Activated CD4-positive, CD25-positive, alpha-beta regulatory T cell treated with anti-CD3 and anti-CD28 coated beads, Interleukin-2, amount 50 U/mL, for 72 hours (primary cell): ENCODE results near the gene PARP9.
"Not testable (repeated sequence)": the region's sequence is repeated elsewhere in the genome, so short reads cannot be mapped to it uniquely, and the experiment has no call there.

Source experiments
- DNase-seq: peaks from one replicate; pipeline ENCODE4 v3.0.0; 2021

PARP9 gene

GRCh38 chr3:122516846-122517360 is 47.2 kb downstream of the PARP9 start:
- no peak for DNase-seq

GRCh38 chr3:122515870-122516269 is 48.2 kb downstream of the PARP9 start:
- DNase-seq: no peak

GRCh38 chr3:122515020-122515468 is 49.1 kb downstream of the PARP9 start:
- no peak for DNase-seq

- peak; percentile 88 for DNase-seq
These were observed 49.7 kb downstream of the PARP9 start, which contains the start of gene KPNA1 for GRCh38 chr3:122514123-122515019. TSS of gene KPNA1 (minus strand) at chr3:122514939. CDS start at chr3:122496565, 18,374 bp downstream.

GRCh38 chr3:122513386-122514122 is 50.5 kb downstream of the PARP9 start:
- no peak for DNase-seq

- no peak for DNase-seq
These were observed 51.8 kb downstream of the PARP9 start for GRCh38 chr3:122512284-122512683.

- no peak for DNase-seq
These were observed 53.1 kb downstream of the PARP9 start for GRCh38 chr3:122510878-122511535.

- not testable (repeated sequence) for DNase-seq
These were observed 55.2 kb downstream of the PARP9 start for GRCh38 chr3:122508944-122509343.

GRCh38 chr3:122508135-122508914 is 55.8 kb downstream of the PARP9 start:
- no peak for DNase-seq

- no peak for DNase-seq
These were observed 57.6 kb downstream of the PARP9 start for GRCh38 chr3:122506450-122506849.

GRCh38 chr3:122505676-122506075 is 58.4 kb downstream of the PARP9 start:
- DNase-seq: no peak

- no peak for DNase-seq
These were observed 61.2 kb downstream of the PARP9 start for GRCh38 chr3:122502941-122503340.

- no peak for DNase-seq
These were observed 62.0 kb downstream of the PARP9 start for GRCh38 chr3:122502139-122502538.

- not testable (repeated sequence) for DNase-seq
These were observed 63.1 kb downstream of the PARP9 start for GRCh38 chr3:122500964-122501363.

- no peak for DNase-seq
These were observed 65.9 kb downstream of the PARP9 start for GRCh38 chr3:122498152-122498551.

GRCh38 chr3:122497425-122497824 is 66.7 kb downstream of the PARP9 start:
- no peak for DNase-seq

- DNase-seq: no peak
These were observed 67.6 kb downstream of the PARP9 start for GRCh38 chr3:122496508-122496907.

GRCh38 chr3:122493296-122493695 is 70.8 kb downstream of the PARP9 start:
- no peak for DNase-seq

GRCh38 chr3:122488262-122488973 is 75.7 kb downstream of the PARP9 start:
- no peak for DNase-seq

- DNase-seq: no peak
These were observed 79.1 kb downstream of the PARP9 start for GRCh38 chr3:122484985-122485384.

GRCh38 chr3:122481390-122481789 is 82.7 kb downstream of the PARP9 start:
- no peak for DNase-seq
